ENCODE data around the gene MRPL3. TPM values are rescaled to one million over a fixed set of nuclear protein-coding genes. Genes with fewer than 3 reads are reported as not detected.

The MRPL3 gene
- total RNA-seq, 2 donors from 2014 or later = 106 to 133 TPM

GRCh38 chr3:131480116-131480515 is 22.7 kb downstream of the MRPL3 start:
- no peak for DNase-seq (ENCODE audit: low spot score)
- peaks cover 0 to 4% of the 10 kb centered on the region in 2 donors for H3K4me1 Mint-ChIP-seq (ENCODE audit: low read depth in 2 of 2)
- no peaks in the 10 kb centered on the region for H3K27me3 Mint-ChIP-seq
- H3K4me3 Mint-ChIP-seq = no peak overlapping the region
- ATAC-seq = no peak
- no peaks in the 10 kb centered on the region for H3K9me3 Mint-ChIP-seq
- H3K36me3 Mint-ChIP-seq = peaks cover 10% of the 10 kb centered on the region
- H3K27ac Mint-ChIP-seq = no peak overlapping the region

- Mint-ChIP-seq H3K4me1 (ENCODE audit: low read depth in 2 of 2) (peaks cover 14 to 19% of the 10 kb centered on the region in 2 donors), H3K9me3 (no peaks in the 10 kb centered on the region), H3K27me3 (no peaks in the 10 kb centered on the region), H3K4me3 (no peak overlapping the region), H3K27ac (no peak overlapping the region), H3K36me3 (peaks cover 9% of the 10 kb centered on the region)
- DNase-seq (ENCODE audit: low spot score) (no peak), ATAC-seq (no peak)
Observed at GRCh38 chr3:131477813-131478212, 25.0 kb downstream of the MRPL3 start.

GRCh38 chr3:131474115-131474514 is 28.7 kb downstream of the MRPL3 start:
- Mint-ChIP-seq H3K27ac (no peak overlapping the region), H3K36me3 (peaks cover 22% of the 10 kb centered on the region), H3K4me1 (ENCODE audit: low read depth in 2 of 2) (peaks cover 15 to 24% of the 10 kb centered on the region in 2 donors), H3K27me3 (no peaks in the 10 kb centered on the region), H3K4me3 (no peak overlapping the region), H3K9me3 (no peaks in the 10 kb centered on the region)
- DNase-seq (ENCODE audit: low spot score) = no peak
- ATAC-seq = no peak

- no peaks in the 10 kb centered on the region for H3K27me3 Mint-ChIP-seq
- ATAC-seq = no peak
Observed at GRCh38 chr3:131470377-131470776, 32.4 kb downstream of the MRPL3 start.

GRCh38 chr3:131458653-131459052 is 44.1 kb downstream of the MRPL3 start:
- peaks cover 14% of the 10 kb centered on the region for H3K36me3 Mint-ChIP-seq
- H3K27me3 Mint-ChIP-seq = no peaks in the 10 kb centered on the region
- no peak overlapping the region for H3K4me3 Mint-ChIP-seq
- no peaks in the 10 kb centered on the region for H3K4me1 Mint-ChIP-seq (ENCODE audit: low read depth in 2 of 2)
- H3K27ac Mint-ChIP-seq = no peak overlapping the region
- DNase-seq (ENCODE audit: low spot score) = no peak
- no peak for ATAC-seq
- no peaks in the 10 kb centered on the region for H3K9me3 Mint-ChIP-seq

More at GRCh38 chr3:131470377-131470776, 32.4 kb downstream of the MRPL3 start:
- Mint-ChIP-seq H3K27ac (no peak overlapping the region), H3K36me3 (peaks cover 37% of the 10 kb centered on the region), H3K9me3 (no peaks in the 10 kb centered on the region), H3K4me3 (no peak overlapping the region), H3K4me1 (ENCODE audit: low read depth in 2 of 2) (peaks cover 15 to 19% of the 10 kb centered on the region in 2 donors)
- no peak for DNase-seq (ENCODE audit: low spot score)

- Mint-ChIP-seq H3K9me3 (no peaks in the 10 kb centered on the region), H3K4me1 (ENCODE audit: low read depth in 2 of 2) (no peaks in the 10 kb centered on the region), H3K27ac (no peak overlapping the region), H3K4me3 (no peak overlapping the region), H3K27me3 (no peaks in the 10 kb centered on the region), H3K36me3 (peaks cover 5% of the 10 kb centered on the region)
- ATAC-seq (no peak), DNase-seq (ENCODE audit: low spot score) (no peak)
Observed at GRCh38 chr3:131457220-131457619, 45.6 kb downstream of the MRPL3 start.

GRCh38 chr3:131454501-131454900 is 48.3 kb downstream of the MRPL3 start:
- no peak overlapping the region for H3K4me3 Mint-ChIP-seq
- H3K27ac Mint-ChIP-seq = no peak overlapping the region
- no peaks in the 10 kb centered on the region for H3K9me3 Mint-ChIP-seq
- H3K27me3 Mint-ChIP-seq = no peaks in the 10 kb centered on the region
- no peak for DNase-seq (ENCODE audit: low spot score)
- no peaks in the 10 kb centered on the region for H3K4me1 Mint-ChIP-seq (ENCODE audit: low read depth in 2 of 2)
- no peak for ATAC-seq
- H3K36me3 Mint-ChIP-seq = peaks cover under 1% of the 10 kb centered on the region

- H3K4me3 Mint-ChIP-seq = no peak overlapping the region
- no peaks in the 10 kb centered on the region for H3K36me3 Mint-ChIP-seq
- peak overlapping the region in 1 of 2 donors; percentile 13 for H3K27ac Mint-ChIP-seq
- ATAC-seq = no peak
- H3K27me3 Mint-ChIP-seq = no peaks in the 10 kb centered on the region
- H3K9me3 Mint-ChIP-seq = no peaks in the 10 kb centered on the region
- DNase-seq (ENCODE audit: low spot score) = no peak
- no peaks in the 10 kb centered on the region for H3K4me1 Mint-ChIP-seq (ENCODE audit: low read depth in 2 of 2)
Observed at GRCh38 chr3:131453533-131453932, 49.2 kb downstream of the MRPL3 start.

- no peak overlapping the region for H3K27ac Mint-ChIP-seq
- no peaks in the 10 kb centered on the region for H3K36me3 Mint-ChIP-seq
- ATAC-seq (no peak), DNase-seq (ENCODE audit: low spot score) (no peak)
- H3K27me3 Mint-ChIP-seq = peaks cover 0 to 4% of the 10 kb centered on the region in 2 donors
- peaks cover 4% of the 10 kb centered on the region for H3K9me3 Mint-ChIP-seq
- H3K4me1 Mint-ChIP-seq (ENCODE audit: low read depth in 2 of 2) = no peaks in the 10 kb centered on the region
- no peak overlapping the region for H3K4me3 Mint-ChIP-seq
Observed at GRCh38 chr3:131447349-131447748, 55.4 kb downstream of the MRPL3 start.

GRCh38 chr3:131444180-131444579 is 58.6 kb downstream of the MRPL3 start:
- no peak overlapping the region for H3K4me3 Mint-ChIP-seq
- DNase-seq (ENCODE audit: low spot score) = no peak
- H3K27me3 Mint-ChIP-seq = peaks cover 7 to 9% of the 10 kb centered on the region in 2 donors
- H3K9me3 Mint-ChIP-seq = peaks cover 4% of the 10 kb centered on the region
- no peaks in the 10 kb centered on the region for H3K36me3 Mint-ChIP-seq
- ATAC-seq = no peak
- no peaks in the 10 kb centered on the region for H3K4me1 Mint-ChIP-seq (ENCODE audit: low read depth in 2 of 2)
- H3K27ac Mint-ChIP-seq = no peak overlapping the region

- H3K4me1 Mint-ChIP-seq (ENCODE audit: low read depth in 2 of 2) = no peaks in the 10 kb centered on the region
- no peaks in the 10 kb centered on the region for H3K36me3 Mint-ChIP-seq
- ATAC-seq (no peak), DNase-seq (ENCODE audit: low spot score) (no peak)
- H3K27me3 Mint-ChIP-seq = peaks cover 17 to 23% of the 10 kb centered on the region in 2 donors
- H3K9me3 Mint-ChIP-seq = no peaks in the 10 kb centered on the region
- H3K4me3 Mint-ChIP-seq = no peak overlapping the region
- H3K27ac Mint-ChIP-seq = no peak overlapping the region
Observed at GRCh38 chr3:131439084-131439483, 63.7 kb downstream of the MRPL3 start.

GRCh38 chr3:131435000-131435399 is 67.8 kb downstream of the MRPL3 start:
- Mint-ChIP-seq H3K4me3 (no peak overlapping the region), H3K27ac (no peak overlapping the region), H3K9me3 (no peaks in the 10 kb centered on the region), H3K27me3 (peaks cover 24 to 31% of the 10 kb centered on the region in 2 donors), H3K4me1 (ENCODE audit: low read depth in 2 of 2) (no peaks in the 10 kb centered on the region), H3K36me3 (no peaks in the 10 kb centered on the region)
- ATAC-seq (no peak), DNase-seq (ENCODE audit: low spot score) (no peak)

- H3K36me3 Mint-ChIP-seq = no peaks in the 10 kb centered on the region
- H3K9me3 Mint-ChIP-seq = no peaks in the 10 kb centered on the region
- ATAC-seq (no peak), DNase-seq (ENCODE audit: low spot score) (no peak)
- H3K4me1 Mint-ChIP-seq (ENCODE audit: low read depth in 2 of 2) = no peaks in the 10 kb centered on the region
- peaks cover 20 to 29% of the 10 kb centered on the region in 2 donors for H3K27me3 Mint-ChIP-seq
- no peak overlapping the region for H3K4me3 Mint-ChIP-seq
- H3K27ac Mint-ChIP-seq = no peak overlapping the region
Observed at GRCh38 chr3:131432441-131432840, 70.3 kb downstream of the MRPL3 start.

GRCh38 chr3:131431754-131432153 is 71.0 kb downstream of the MRPL3 start:
- no peaks in the 10 kb centered on the region for H3K36me3 Mint-ChIP-seq
- H3K4me1 Mint-ChIP-seq (ENCODE audit: low read depth in 2 of 2) = no peaks in the 10 kb centered on the region
- ATAC-seq (no peak), DNase-seq (ENCODE audit: low spot score) (no peak)
- no peaks in the 10 kb centered on the region for H3K9me3 Mint-ChIP-seq
- no peak overlapping the region for H3K27ac Mint-ChIP-seq
- H3K27me3 Mint-ChIP-seq = peaks cover 18 to 24% of the 10 kb centered on the region in 2 donors
- H3K4me3 Mint-ChIP-seq = no peak overlapping the region

GRCh38 chr3:131427226-131427625 is 75.5 kb downstream of the MRPL3 start:
- DNase-seq (ENCODE audit: low spot score) = no peak

More at GRCh38 chr3:131427226-131427625, 75.5 kb downstream of the MRPL3 start:
- no peaks in the 10 kb centered on the region for H3K36me3 Mint-ChIP-seq
- H3K4me3 Mint-ChIP-seq = no peak overlapping the region
- H3K27me3 Mint-ChIP-seq = peaks cover 0 to 7% of the 10 kb centered on the region in 2 donors
- no peak for ATAC-seq
- H3K4me1 Mint-ChIP-seq (ENCODE audit: low read depth in 2 of 2) = no peaks in the 10 kb centered on the region
- H3K27ac Mint-ChIP-seq = no peak overlapping the region
- H3K9me3 Mint-ChIP-seq = no peaks in the 10 kb centered on the region
